ENCODE measurements around the gene HNRNPUL1. TPM values are rescaled to one million over a fixed set of nuclear protein-coding genes. Genes with fewer than 3 reads are reported as not detected.

Gene HNRNPUL1
- polyA plus RNA-seq, 1 experiment, result 42.3 TPM

GRCh38 chr19:41249707-41250423, 14.3 kb upstream of the HNRNPUL1 start:
- Histone ChIP-seq H3K27me3 (ENCODE audit: control insufficient read depth, insufficient read depth, low read length) (no peaks in the 10 kb centered on the region), H3K4me3 (ENCODE audit: low read depth, low read length) (no peak overlapping the region), H3K27ac (ENCODE audit: low read depth, low read length) (no peak overlapping the region), H3K9me3 (ENCODE audit: control insufficient read depth, insufficient read depth, low read length) (no peaks in the 10 kb centered on the region)
- ChIA-PET CTCF (interaction anchor here (1.4 kb wide), 1 partner anchor 13 kb away, joined by 7 read pairs; no protein-coding TSS in a partner anchor), POLR2A (no interaction called here)
- DNase-seq (ENCODE audit: low read depth, low spot score), result no peak
- no peak for TF ChIP-seq CTCF (IDR thresholded peaks at IDR 0.05; ENCODE audit: low read depth, low read length)

GRCh38 chr19:41253660-41254059, 10.5 kb upstream of the HNRNPUL1 start:
- ChIA-PET POLR2A (interaction anchor here (1.3 kb wide), 1 partner anchor 35 kb away, joined by 3 read pairs; the partner anchor contains the start of gene AXL), CTCF (no interaction called here)
- Histone ChIP-seq H3K27me3 (ENCODE audit: control insufficient read depth, insufficient read depth, low read length) (no peaks in the 10 kb centered on the region), H3K9me3 (ENCODE audit: control insufficient read depth, insufficient read depth, low read length) (no peaks in the 10 kb centered on the region), H3K27ac (ENCODE audit: low read depth, low read length) (no peak overlapping the region), H3K4me3 (ENCODE audit: low read depth, low read length) (no peak overlapping the region)
- no peak for DNase-seq (ENCODE audit: low read depth, low spot score)
- TF ChIP-seq CTCF (IDR thresholded peaks at IDR 0.05; ENCODE audit: low read depth, low read length), result no peak

- no peak for TF ChIP-seq CTCF (IDR thresholded peaks at IDR 0.05; ENCODE audit: low read depth, low read length)
- H3K27me3 ChIP-seq (ENCODE audit: control insufficient read depth, insufficient read depth, low read length), result no peaks in the 10 kb centered on the region
- no peaks in the 10 kb centered on the region for H3K9me3 ChIP-seq (ENCODE audit: control insufficient read depth, insufficient read depth, low read length)
- peak overlapping the region; percentile 47 for H3K27ac ChIP-seq (ENCODE audit: low read depth, low read length)
- ChIA-PET POLR2A (interaction anchor here (0.6 to 1.3 kb wide), 3 partner anchors 29 to 100 kb away, joined by 3 to 5 read pairs (median 3); partner anchors contain the start of gene AXL), CTCF (no interaction called here)
- no peak overlapping the region for H3K4me3 ChIP-seq (ENCODE audit: low read depth, low read length)
- DNase-seq (ENCODE audit: low read depth, low spot score), result no peak
Observed at GRCh38 chr19:41255171-41255570, 9.0 kb upstream of the HNRNPUL1 start.

- no peak for TF ChIP-seq CTCF (IDR thresholded peaks at IDR 0.05; ENCODE audit: low read depth, low read length)
- Histone ChIP-seq H3K4me3 (ENCODE audit: low read depth, low read length) (peak overlapping the region; percentile 60), H3K27ac (ENCODE audit: low read depth, low read length) (peak overlapping the region; percentile 53), H3K27me3 (ENCODE audit: control insufficient read depth, insufficient read depth, low read length) (no peaks in the 10 kb centered on the region), H3K9me3 (ENCODE audit: control insufficient read depth, insufficient read depth, low read length) (no peaks in the 10 kb centered on the region; the same call in 1 of the 2 replicates)
- ChIA-PET POLR2A (interaction anchor here (1.4 to 2.5 kb wide), 2 partner anchors 43 to 57 kb away, joined by 13 to 15 read pairs; partner anchors contain the start of gene AXL), CTCF (interaction anchor here (0.6 to 7.0 kb wide), 8 partner anchors 10 to 134 kb away, joined by 3 to 79 read pairs (median 4); no protein-coding TSS in a partner anchor)
- DNase-seq (ENCODE audit: low read depth, low spot score), result no peak
Observed at GRCh38 chr19:41261474-41262190, 2.5 kb upstream of the HNRNPUL1 start.

Data from AG04450 (cell line).